ENCODE results near the gene HTATIP2.

- TF ChIP-seq POLR2A (IDR thresholded peaks at IDR 0.05) (no peak), CTCF (IDR thresholded peaks at IDR 0.05 in 4 of 5, conservative IDR thresholded peaks at IDR 0.05 in 1 of 5) (no peak)
These were observed 36.0 kb downstream of the HTATIP2 start for GRCh38 chr11:20399498-20399897.

All from gastrocnemius medialis (tissue), 4 donors.